OCI-LY3 (cell line): Measurements from ENCODE around the gene POLH.

Experiments used
- EZH2phosphoT487 ChIP-seq: fragments of 200-600 bp; shearing (Covaris generic); IDR thresholded peaks from 2 replicates; pipeline ENCODE4 v1.6.1; 2018; ENCODE audit warnings: antibody characterized with exemption, mixed run types, low read depth
- TF ChIP-seq, protein P1 (sequence below): fragments of 200-600, 300-600 bp; sonication (generic); IDR thresholded peaks from 2 replicates; pipeline ENCODE4 v1.5.1; 2014; ENCODE audit warnings: antibody characterized with exemption, low read length, low read depth

DNA sequence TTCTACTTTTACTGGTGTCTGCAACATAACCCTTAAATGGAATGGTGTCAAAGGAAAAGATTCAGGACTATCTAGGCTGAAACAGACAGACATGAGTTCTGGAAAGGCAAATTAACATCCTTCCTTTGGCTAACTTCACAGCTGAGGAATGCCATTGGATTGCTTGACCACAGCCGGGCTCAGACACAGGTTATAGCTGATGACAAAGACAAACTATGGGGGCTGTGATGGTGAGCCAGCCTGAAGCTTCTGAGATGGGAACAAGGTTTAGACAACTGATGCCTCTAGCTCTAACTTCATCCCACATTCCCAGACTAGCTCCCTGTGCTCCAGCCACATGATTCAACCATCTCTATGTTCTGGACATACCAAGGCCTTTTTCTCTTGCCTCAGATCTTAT lies 43.8 kb upstream of the POLH start:
- TF ChIP-seq, protein P1, sequence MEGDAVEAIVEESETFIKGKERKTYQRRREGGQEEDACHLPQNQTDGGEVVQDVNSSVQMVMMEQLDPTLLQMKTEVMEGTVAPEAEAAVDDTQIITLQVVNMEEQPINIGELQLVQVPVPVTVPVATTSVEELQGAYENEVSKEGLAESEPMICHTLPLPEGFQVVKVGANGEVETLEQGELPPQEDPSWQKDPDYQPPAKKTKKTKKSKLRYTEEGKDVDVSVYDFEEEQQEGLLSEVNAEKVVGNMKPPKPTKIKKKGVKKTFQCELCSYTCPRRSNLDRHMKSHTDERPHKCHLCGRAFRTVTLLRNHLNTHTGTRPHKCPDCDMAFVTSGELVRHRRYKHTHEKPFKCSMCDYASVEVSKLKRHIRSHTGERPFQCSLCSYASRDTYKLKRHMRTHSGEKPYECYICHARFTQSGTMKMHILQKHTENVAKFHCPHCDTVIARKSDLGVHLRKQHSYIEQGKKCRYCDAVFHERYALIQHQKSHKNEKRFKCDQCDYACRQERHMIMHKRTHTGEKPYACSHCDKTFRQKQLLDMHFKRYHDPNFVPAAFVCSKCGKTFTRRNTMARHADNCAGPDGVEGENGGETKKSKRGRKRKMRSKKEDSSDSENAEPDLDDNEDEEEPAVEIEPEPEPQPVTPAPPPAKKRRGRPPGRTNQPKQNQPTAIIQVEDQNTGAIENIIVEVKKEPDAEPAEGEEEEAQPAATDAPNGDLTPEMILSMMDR, result no peak
- TF ChIP-seq EZH2phosphoT487, result no peak
